Endothelial cell of umbilical vein (primary cell): Measurements from ENCODE around the gene VPREB3.

Source experiments
- POLR2A ChIP-seq: IDR thresholded peaks from 2 replicates; pipeline ENCODE4 v1.6.1; 2012; ENCODE audit warnings: low read depth, mild to moderate bottlenecking, control low read depth, low read length
- TF ChIP-seq, protein P1 (sequence below), 2 donors: IDR thresholded peaks; 1 replicate in 1 of 2; 2 replicates in 1 of 2; pipeline ENCODE4 v1.5.1; 2011; ENCODE audit warnings: low read length in 2 of 2, mild to moderate bottlenecking in 2 of 2, moderate library complexity in 2 of 2, control low read depth in 1 of 2, inconsistent platforms in 1 of 2, low read depth in 1 of 2; ENCODE audit not compliant: insufficient read depth in 1 of 2; ENCODE audit errors: extremely low read depth in 1 of 2
- TF ChIP-seq, protein P2 (sequence below): IDR thresholded peaks from 2 replicates; pipeline ENCODE4 v1.6.1; 2011; ENCODE audit not compliant: insufficient read depth, insufficient read length

DNA sequence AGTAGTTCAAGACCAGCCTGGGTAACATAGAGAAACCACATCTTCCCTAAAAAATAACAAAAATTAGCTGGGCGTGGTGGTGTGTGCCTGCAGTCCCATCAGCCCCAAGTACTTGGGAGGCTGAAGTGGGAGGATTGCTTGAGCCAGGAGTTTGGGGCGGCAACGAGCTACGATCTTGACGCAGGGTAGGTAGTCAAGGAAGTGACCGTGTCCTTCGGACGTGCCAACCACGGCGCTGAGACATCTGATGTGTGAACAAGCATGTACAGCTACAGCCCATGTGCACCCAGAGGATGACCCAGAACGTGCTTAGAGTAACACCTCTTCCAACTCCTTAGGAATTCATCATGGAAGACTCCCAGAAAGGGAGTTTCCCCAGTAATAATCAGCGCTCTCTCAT lies 42.0 kb downstream of the VPREB3 start:
- TF ChIP-seq, protein P1, sequence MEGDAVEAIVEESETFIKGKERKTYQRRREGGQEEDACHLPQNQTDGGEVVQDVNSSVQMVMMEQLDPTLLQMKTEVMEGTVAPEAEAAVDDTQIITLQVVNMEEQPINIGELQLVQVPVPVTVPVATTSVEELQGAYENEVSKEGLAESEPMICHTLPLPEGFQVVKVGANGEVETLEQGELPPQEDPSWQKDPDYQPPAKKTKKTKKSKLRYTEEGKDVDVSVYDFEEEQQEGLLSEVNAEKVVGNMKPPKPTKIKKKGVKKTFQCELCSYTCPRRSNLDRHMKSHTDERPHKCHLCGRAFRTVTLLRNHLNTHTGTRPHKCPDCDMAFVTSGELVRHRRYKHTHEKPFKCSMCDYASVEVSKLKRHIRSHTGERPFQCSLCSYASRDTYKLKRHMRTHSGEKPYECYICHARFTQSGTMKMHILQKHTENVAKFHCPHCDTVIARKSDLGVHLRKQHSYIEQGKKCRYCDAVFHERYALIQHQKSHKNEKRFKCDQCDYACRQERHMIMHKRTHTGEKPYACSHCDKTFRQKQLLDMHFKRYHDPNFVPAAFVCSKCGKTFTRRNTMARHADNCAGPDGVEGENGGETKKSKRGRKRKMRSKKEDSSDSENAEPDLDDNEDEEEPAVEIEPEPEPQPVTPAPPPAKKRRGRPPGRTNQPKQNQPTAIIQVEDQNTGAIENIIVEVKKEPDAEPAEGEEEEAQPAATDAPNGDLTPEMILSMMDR (IDR thresholded peaks at IDR 0.05; ENCODE audit: extremely low read depth in 1 of 2, insufficient read depth in 1 of 2, low read depth in 1 of 2, low read length in 2 of 2), result no peak
- no peak for TF ChIP-seq POLR2A
- TF ChIP-seq, protein P2, sequence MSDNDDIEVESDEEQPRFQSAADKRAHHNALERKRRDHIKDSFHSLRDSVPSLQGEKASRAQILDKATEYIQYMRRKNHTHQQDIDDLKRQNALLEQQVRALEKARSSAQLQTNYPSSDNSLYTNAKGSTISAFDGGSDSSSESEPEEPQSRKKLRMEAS, result no peak
